ENCODE data around the gene TSSK1B.
"Not testable (repeated sequence)": the region's sequence is repeated elsewhere in the genome, so short reads cannot be mapped to it uniquely, and the experiment has no call there.

Gene TSSK1B

GRCh38 chr5:113434889-113435288, at the start of gene TSSK1B:
Gene TSSK1B (minus strand): TSS chr5:113434989. CDS start chr5:113434839, 150 bp downstream.
- CTCF ChIA-PET, result no interaction called here
- TF ChIP-seq NFRKB (IDR thresholded peaks at IDR 0.05) (no peak), HDGF (IDR thresholded peaks at IDR 0.05; ENCODE audit: borderline replicate concordance) (no peak), ELF4 (IDR thresholded peaks at IDR 0.05) (no peak), FOXA1 (IDR thresholded peaks at IDR 0.05) (no peak), ZNF384 (IDR thresholded peaks at IDR 0.05) (no peak), PKNOX1 (IDR thresholded peaks at IDR 0.05) (no peak), SUZ12 (IDR thresholded peaks at IDR 0.05) (no peak), L3MBTL2 (conservative IDR thresholded peaks at IDR 0.05) (no peak), TARDBP (IDR thresholded peaks at IDR 0.05) (no peak), LEF1 (IDR thresholded peaks at IDR 0.05; ENCODE audit: borderline replicate concordance) (no peak), ARNT (IDR thresholded peaks at IDR 0.05) (no peak), FOXK2 (IDR thresholded peaks at IDR 0.05) (no peak), BHLHE40 (IDR thresholded peaks at IDR 0.05; ENCODE audit: borderline replicate concordance) (no peak), SP1 (IDR thresholded peaks at IDR 0.05) (no peak), FOXM1 (IDR thresholded peaks at IDR 0.05; ENCODE audit: borderline replicate concordance) (no peak), CTBP1 (IDR thresholded peaks at IDR 0.05; ENCODE audit: borderline replicate concordance) (no peak)
- DNase-seq (ENCODE audit: extremely low spot score), result no peak
- POLR2A ChIA-PET, result no interaction called here

- DNase-seq (ENCODE audit: extremely low spot score), result no peak
- no peak for TF ChIP-seq LEF1 (IDR thresholded peaks at IDR 0.05; ENCODE audit: borderline replicate concordance)
- no peak for TF ChIP-seq L3MBTL2 (conservative IDR thresholded peaks at IDR 0.05)
- no peak for TF ChIP-seq HDGF (IDR thresholded peaks at IDR 0.05; ENCODE audit: borderline replicate concordance)
- no peak for TF ChIP-seq SP1 (IDR thresholded peaks at IDR 0.05)
- no peak for TF ChIP-seq ELF4 (IDR thresholded peaks at IDR 0.05)
- TF ChIP-seq ZNF384 (IDR thresholded peaks at IDR 0.05), result no peak
- no peak for TF ChIP-seq PKNOX1 (IDR thresholded peaks at IDR 0.05)
- TF ChIP-seq TARDBP (IDR thresholded peaks at IDR 0.05), result no peak
- no peak for TF ChIP-seq NFRKB (IDR thresholded peaks at IDR 0.05)
- TF ChIP-seq BHLHE40 (IDR thresholded peaks at IDR 0.05; ENCODE audit: borderline replicate concordance), result no peak
- no peak for TF ChIP-seq FOXK2 (IDR thresholded peaks at IDR 0.05)
- no peak for TF ChIP-seq CTBP1 (IDR thresholded peaks at IDR 0.05; ENCODE audit: borderline replicate concordance)
- no peak for TF ChIP-seq FOXA1 (IDR thresholded peaks at IDR 0.05)
- TF ChIP-seq ARNT (IDR thresholded peaks at IDR 0.05), result no peak
- no peak for TF ChIP-seq FOXM1 (IDR thresholded peaks at IDR 0.05; ENCODE audit: borderline replicate concordance)
- no peak for TF ChIP-seq SUZ12 (IDR thresholded peaks at IDR 0.05)
- ChIA-PET CTCF (no interaction called here), POLR2A (no interaction called here)
These were observed 45.5 kb upstream of the TSSK1B start for GRCh38 chr5:113480243-113480642.

GRCh38 chr5:113478691-113479090, 43.9 kb upstream of the TSSK1B start:
- CTCF ChIA-PET, result interaction anchor here (0.7 kb wide), 1 partner anchor 35 kb away, joined by 3 read pairs; the partner anchor contains the start of gene YTHDC2
- POLR2A ChIA-PET, result no interaction called here
- DNase-seq (ENCODE audit: extremely low spot score), result no peak
- TF ChIP-seq FOXK2 (IDR thresholded peaks at IDR 0.05) (no peak), LEF1 (IDR thresholded peaks at IDR 0.05; ENCODE audit: borderline replicate concordance) (no peak), ELF4 (IDR thresholded peaks at IDR 0.05) (no peak), TARDBP (IDR thresholded peaks at IDR 0.05) (no peak), FOXA1 (IDR thresholded peaks at IDR 0.05) (no peak), SUZ12 (IDR thresholded peaks at IDR 0.05) (no peak), HDGF (IDR thresholded peaks at IDR 0.05; ENCODE audit: borderline replicate concordance) (no peak), PKNOX1 (IDR thresholded peaks at IDR 0.05) (no peak), ZNF384 (IDR thresholded peaks at IDR 0.05) (no peak)

GRCh38 chr5:113474100-113474728, 39.4 kb upstream of the TSSK1B start:
- ChIA-PET POLR2A (interaction anchor here (2.6 kb wide), 1 partner anchor 14 kb away, joined by 13 read pairs; the partner anchor contains the start of gene MCC), CTCF (interaction anchor here (1.5 kb wide), 1 partner anchor 331 kb away, joined by 3 read pairs; no protein-coding TSS in a partner anchor)
- TF ChIP-seq BHLHE40 (IDR thresholded peaks at IDR 0.05; ENCODE audit: borderline replicate concordance), result no peak
- no peak for TF ChIP-seq SP1 (IDR thresholded peaks at IDR 0.05)
- no peak for TF ChIP-seq SUZ12 (IDR thresholded peaks at IDR 0.05)
- TF ChIP-seq L3MBTL2 (conservative IDR thresholded peaks at IDR 0.05), result no peak
- no peak for TF ChIP-seq TARDBP (IDR thresholded peaks at IDR 0.05)
- TF ChIP-seq ZNF384 (IDR thresholded peaks at IDR 0.05), result no peak
- no peak for TF ChIP-seq FOXM1 (IDR thresholded peaks at IDR 0.05; ENCODE audit: borderline replicate concordance)
- no peak for TF ChIP-seq ELF4 (IDR thresholded peaks at IDR 0.05)
- no peak for TF ChIP-seq NFRKB (IDR thresholded peaks at IDR 0.05)
- TF ChIP-seq PKNOX1 (IDR thresholded peaks at IDR 0.05), result no peak
- TF ChIP-seq LEF1 (IDR thresholded peaks at IDR 0.05; ENCODE audit: borderline replicate concordance), result no peak
- no peak for TF ChIP-seq FOXA1 (IDR thresholded peaks at IDR 0.05)
- TF ChIP-seq HDGF (IDR thresholded peaks at IDR 0.05; ENCODE audit: borderline replicate concordance), result no peak
- no peak for TF ChIP-seq CTBP1 (IDR thresholded peaks at IDR 0.05; ENCODE audit: borderline replicate concordance)
- no peak for TF ChIP-seq ARNT (IDR thresholded peaks at IDR 0.05)
- TF ChIP-seq FOXK2 (IDR thresholded peaks at IDR 0.05), result no peak
- DNase-seq (ENCODE audit: extremely low spot score), result no peak

GRCh38 chr5:113463032-113463431, 28.2 kb upstream of the TSSK1B start:
- POLR2A ChIA-PET, result no interaction called here
- no peak for DNase-seq (ENCODE audit: extremely low spot score)
- TF ChIP-seq SP1 (IDR thresholded peaks at IDR 0.05) (no peak), SUZ12 (IDR thresholded peaks at IDR 0.05) (no peak), NFRKB (IDR thresholded peaks at IDR 0.05) (no peak), L3MBTL2 (conservative IDR thresholded peaks at IDR 0.05) (no peak), BHLHE40 (IDR thresholded peaks at IDR 0.05; ENCODE audit: borderline replicate concordance) (no peak), LEF1 (IDR thresholded peaks at IDR 0.05; ENCODE audit: borderline replicate concordance) (no peak), PKNOX1 (IDR thresholded peaks at IDR 0.05) (no peak)
- CTCF ChIA-PET, result no interaction called here

- DNase-seq (ENCODE audit: extremely low spot score); CTCF ChIA-PET; POLR2A ChIA-PET: not testable (repeated sequence)
These were observed 22.3 kb upstream of the TSSK1B start for GRCh38 chr5:113457106-113457505.

Measured in HEK293T (cell line).